GM21825 (cell line): ENCODE results near the gene LITAF.
"Not testable (repeated sequence)": the region's sequence is repeated elsewhere in the genome, so short reads cannot be mapped to it uniquely, and the experiment has no call there.

ENCODE experiments used
- ATAC-seq: cut with Tn5 transposase; IDR thresholded peaks from one replicate; pipeline ENCODE4 v1.9.1; 2021; ENCODE audit warnings: mild to moderate bottlenecking, moderate library complexity; ENCODE audit not compliant: unreplicated experiment

LITAF gene

GRCh38 chr16:11524098-11524760 lies 62.5 kb downstream of the LITAF start:
- no peak for ATAC-seq

- no peak for ATAC-seq
Measured at GRCh38 chr16:11521055-11521454, 65.7 kb downstream of the LITAF start.

- ATAC-seq: no peak
Measured at GRCh38 chr16:11520442-11520841, 66.3 kb downstream of the LITAF start.

- no peak for ATAC-seq
Measured at GRCh38 chr16:11517961-11518360, 68.8 kb downstream of the LITAF start.

- ATAC-seq: no peak
Measured at GRCh38 chr16:11515540-11516430, 70.9 kb downstream of the LITAF start.

GRCh38 chr16:11514283-11514682 lies 72.4 kb downstream of the LITAF start:
- no peak for ATAC-seq

- ATAC-seq: not testable (repeated sequence)
Measured at GRCh38 chr16:11513366-11513765, 73.4 kb downstream of the LITAF start.

GRCh38 chr16:11511801-11512200 lies 74.9 kb downstream of the LITAF start:
- no peak for ATAC-seq

- no peak for ATAC-seq
Measured at GRCh38 chr16:11511328-11511727, 75.4 kb downstream of the LITAF start.

GRCh38 chr16:11510178-11510973 lies 76.3 kb downstream of the LITAF start:
- ATAC-seq: no peak

GRCh38 chr16:11507991-11508390 lies 78.7 kb downstream of the LITAF start:
- no peak for ATAC-seq

- ATAC-seq: no peak
Measured at GRCh38 chr16:11507350-11507749, 79.4 kb downstream of the LITAF start.

- ATAC-seq: no peak
Measured at GRCh38 chr16:11506741-11507305, 79.9 kb downstream of the LITAF start.

GRCh38 chr16:11504261-11504660 lies 82.5 kb downstream of the LITAF start:
- ATAC-seq: not testable (repeated sequence)

GRCh38 chr16:11503566-11503965 lies 83.2 kb downstream of the LITAF start:
- ATAC-seq: no peak

GRCh38 chr16:11502239-11502638 lies 84.5 kb downstream of the LITAF start:
- ATAC-seq: no peak

GRCh38 chr16:11501632-11502031 lies 85.1 kb downstream of the LITAF start:
- no peak for ATAC-seq

GRCh38 chr16:11500700-11501346 lies 85.9 kb downstream of the LITAF start:
- ATAC-seq: no peak

- no peak for ATAC-seq
Measured at GRCh38 chr16:11499295-11500089, 87.2 kb downstream of the LITAF start.

- ATAC-seq: no peak
Measured at GRCh38 chr16:11498683-11499082, 88.0 kb downstream of the LITAF start.
